Retina (tissue), 1 donor: ENCODE measurements around the gene HYOU1.
A peak's percentile ranks its signal among the peaks of the same experiment; 100 is the strongest.
"Not testable (repeated sequence)": the region's sequence is repeated elsewhere in the genome, so short reads cannot be mapped to it uniquely, and the experiment has no call there.

Source experiments
- DNase-seq: peaks from one replicate; pipeline ENCODE4 v3.0.0-alpha.2; 2016

HYOU1 gene

DNA sequence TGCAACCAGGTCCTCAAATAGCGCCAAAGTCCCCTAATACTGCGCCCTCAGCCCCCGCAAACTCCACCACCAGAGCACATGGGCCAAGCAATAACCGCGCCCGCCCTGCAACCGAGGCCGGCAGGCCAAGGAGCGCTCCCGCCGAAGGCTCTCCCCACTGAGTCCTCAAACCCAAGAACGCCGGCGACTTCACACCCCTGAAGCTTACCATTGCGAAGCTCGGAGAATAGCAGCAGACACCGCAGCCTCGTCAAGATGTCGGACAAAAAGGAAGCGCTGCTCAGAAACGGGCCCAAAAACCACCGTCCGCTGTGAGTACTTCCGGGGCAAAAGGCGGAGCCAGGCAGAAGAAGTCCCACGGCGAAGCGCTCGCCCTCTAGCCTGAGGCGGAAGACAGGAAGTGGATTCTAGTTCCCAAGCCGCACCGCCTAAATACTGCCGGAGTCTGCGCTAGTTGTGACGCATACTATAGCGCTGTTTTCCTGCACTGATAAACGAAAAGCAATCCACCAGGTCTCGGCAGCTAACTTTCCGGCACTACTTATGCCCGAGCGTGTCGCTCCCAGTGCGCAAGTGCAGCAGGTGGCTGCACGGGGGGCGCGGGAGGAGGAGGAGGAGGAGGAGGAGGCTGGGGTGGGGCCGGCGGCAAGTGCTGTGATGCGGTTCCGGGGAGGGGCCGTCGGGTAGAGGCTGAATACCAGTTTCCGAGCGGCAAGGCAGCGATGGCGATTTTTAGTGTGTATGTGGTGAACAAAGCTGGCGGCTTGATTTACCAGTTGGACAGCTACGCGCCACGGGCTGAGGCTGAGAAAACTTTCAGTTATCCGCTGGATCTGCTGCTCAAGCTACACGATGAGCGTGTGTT lies 38.7 kb downstream of the HYOU1 start, which contains the start of the genes RPS25 and TRAPPC4:
Gene RPS25 (minus strand): TSS at position 270 of the 865 bp plus-strand sequence. CDS start 59 bp downstream, at position 211.
Gene TRAPPC4 (plus strand): TSS at position 693 of the 865 bp plus-strand sequence. CDS start 30 bp downstream, at position 723.
- DNase-seq, result peak; percentile 98

DNA sequence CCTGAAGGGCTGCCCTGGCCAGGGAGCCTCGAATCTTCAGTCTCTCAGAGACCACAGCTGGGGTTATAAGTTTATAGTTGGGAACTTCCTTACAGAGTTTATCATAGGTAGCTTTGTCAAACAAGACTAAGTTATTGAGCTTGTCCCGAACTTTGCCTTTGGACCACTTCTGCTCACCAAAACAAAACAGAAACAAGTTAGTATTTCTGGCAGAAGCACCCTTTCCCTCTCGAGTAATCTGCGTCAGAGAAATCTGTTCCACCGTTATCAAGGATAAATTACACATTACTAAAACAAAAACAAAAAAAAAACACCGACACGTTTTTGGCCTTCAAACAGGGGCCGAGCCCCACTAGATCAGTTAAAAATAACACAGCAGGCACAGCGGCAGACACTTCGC lies 39.6 kb downstream of the HYOU1 start:
- not testable (repeated sequence) for DNase-seq

DNA sequence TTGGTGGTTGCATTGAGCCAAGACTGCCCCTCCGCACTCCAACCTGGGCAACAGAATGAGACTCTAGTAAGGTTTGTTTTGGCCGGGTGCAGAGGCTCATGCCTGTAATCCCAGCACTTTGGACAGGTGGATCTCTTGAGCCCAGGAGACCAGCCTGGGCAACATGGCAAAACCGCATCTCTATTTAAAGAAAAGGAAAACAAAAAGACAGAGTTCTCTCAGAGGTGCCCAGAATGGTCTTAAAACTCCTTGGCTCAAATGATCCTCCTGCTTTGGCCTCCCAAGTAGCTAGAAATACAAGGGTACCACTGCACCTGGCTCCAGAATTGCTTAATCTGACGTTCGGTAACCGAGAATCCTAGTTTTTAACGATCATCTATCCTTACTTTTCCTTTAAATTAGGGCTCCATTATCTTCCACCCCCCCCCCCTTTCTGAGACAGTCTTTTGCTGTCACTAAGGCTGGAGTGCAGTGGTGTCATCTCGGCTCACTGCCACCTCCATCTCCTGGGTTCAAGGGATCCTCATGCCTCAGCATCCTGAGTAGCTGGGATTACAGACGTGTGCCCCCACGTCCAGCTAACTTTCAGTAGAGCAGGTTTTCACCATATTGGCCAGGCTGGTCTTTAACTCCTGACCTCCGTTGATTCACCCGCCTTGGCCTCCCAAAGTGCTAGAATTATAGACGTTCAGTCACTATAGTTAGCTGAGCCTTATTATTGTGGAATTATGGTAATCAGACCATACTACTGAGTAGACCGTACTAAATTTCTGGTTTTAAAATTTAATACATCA lies 40.6 kb downstream of the HYOU1 start:
- no peak for DNase-seq

DNA sequence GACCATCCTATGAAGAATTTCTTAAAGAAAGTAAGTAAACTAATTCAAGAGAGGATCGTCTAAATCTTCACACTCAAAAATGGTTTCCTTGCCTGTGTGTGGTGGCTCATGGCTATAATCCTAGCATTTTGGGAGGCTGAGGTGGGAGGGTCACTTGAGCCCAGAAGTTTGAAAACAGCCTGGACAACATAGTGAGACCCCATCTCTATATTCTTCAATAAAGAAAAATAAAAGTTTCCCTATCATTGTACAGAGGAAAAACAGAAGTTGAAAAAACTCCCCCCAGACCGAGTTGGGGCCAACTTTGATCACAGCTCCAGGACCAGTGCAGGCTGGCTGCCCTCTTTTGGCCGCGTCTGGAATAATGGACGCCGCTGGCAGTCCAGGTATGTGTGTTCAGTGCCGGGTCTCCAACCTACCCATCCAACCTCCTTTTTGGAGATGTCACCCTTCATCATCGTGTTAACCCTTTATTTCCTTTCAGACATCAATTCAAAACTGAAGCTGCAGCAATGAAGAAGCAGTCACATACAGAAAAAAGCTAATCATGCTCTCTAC lies 41.9 kb downstream of the HYOU1 start:
- no peak for DNase-seq

DNA sequence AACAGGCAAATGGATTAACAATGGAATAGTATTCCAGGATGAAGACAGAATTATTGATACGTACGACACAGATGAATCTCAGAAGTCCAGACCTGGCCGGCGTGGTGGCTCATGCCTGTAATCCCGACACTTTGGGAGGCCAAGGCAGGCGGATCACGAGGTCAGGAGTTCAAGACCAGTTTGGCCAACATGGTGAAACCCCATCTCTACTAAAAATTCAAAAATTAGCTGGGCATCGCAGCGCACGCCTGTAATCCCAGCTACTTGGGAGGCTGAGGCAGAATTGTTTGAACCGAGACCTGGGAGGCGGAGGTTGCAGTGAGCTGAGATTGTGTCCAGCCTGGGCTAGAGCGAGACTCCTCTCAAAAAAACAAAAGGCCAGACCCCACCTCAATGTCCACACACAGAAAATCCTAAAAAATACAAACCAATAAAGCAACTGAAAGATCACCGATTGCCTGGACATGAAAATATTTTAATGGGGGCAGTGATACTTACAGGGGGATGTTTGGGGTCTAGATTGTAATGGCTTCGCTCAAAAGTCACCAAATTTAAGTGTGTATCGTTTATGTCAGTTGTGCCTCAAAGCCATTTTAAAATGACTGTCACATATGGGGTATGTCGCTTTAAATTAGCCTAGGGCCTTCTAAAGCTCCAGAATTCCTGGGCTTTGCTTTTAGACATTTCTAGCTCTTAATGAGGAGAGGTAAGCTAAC lies 42.6 kb downstream of the HYOU1 start:
- DNase-seq, result no peak

DNA sequence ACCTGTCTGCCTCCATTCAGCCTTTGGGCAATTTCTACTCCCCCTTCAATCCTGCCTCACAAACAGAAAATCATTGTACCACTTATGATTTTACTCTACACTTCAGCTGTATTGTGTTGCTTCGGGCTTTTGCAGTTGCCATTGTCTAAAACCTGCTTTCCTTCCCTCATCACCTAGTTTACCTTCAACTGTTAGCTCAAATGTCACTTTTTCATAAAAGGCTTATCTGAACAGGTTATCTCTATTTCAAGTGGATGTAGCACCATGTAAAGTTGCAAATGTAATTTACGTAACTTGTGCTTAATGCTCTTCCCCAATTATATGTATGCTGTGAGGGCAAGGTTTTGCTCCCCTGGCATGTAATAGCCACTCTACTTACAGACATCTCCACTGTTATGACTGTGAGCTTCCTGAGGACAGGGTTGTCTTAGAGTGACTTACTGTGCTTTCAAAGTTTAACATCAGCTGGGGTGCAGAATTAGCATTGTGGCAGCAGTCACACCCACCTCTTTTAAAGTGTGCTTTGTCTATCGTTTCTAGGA lies 44.3 kb downstream of the HYOU1 start:
- no peak for DNase-seq

DNA sequence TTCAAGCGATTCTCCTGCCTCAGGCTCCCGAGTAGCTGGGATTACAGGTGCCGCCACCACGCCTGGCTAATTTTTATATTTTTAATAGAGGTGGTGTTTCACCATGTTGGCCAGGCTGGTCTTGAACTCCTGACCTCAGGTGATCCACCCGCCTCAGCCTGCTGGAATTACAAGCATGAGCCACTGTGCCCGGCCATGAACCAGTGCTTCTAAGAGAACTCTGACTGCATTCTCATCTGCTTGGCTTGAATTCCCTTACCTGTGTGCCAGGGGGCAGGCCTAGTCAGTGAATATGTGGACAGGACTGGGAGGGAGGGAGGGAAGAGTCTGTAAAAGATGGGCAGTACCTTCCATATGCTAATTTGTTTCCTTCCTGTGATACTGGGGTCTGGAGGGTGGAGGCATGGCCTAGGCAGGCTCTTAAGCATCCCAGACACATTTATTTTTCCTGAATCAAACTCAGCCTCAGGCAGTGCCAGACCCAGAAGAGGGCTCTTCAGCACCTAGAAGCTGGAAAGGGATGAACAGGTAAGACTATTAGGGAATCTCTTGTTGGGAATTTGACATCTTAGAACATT lies 45.4 kb downstream of the HYOU1 start:
- DNase-seq, result no peak

DNA sequence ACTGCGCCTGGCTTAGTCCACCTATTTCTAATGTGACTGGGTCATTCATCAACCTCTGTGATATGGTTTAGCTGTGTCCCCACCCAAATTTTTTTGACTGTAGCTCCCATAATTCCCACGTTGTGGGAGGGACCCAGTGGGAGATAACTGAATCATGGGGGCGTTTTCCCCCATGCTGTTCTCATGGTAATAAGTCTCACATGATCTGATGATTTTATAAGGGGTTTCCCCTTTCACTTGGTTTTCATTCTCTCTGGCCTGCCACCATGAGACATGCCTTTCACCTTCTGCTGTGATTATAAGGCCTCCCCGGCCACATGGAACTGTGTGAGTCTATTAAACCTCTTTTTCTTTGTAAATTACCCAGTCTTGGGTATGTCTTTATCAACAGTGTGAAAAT lies 50.3 kb downstream of the HYOU1 start:
- no peak for DNase-seq

DNA sequence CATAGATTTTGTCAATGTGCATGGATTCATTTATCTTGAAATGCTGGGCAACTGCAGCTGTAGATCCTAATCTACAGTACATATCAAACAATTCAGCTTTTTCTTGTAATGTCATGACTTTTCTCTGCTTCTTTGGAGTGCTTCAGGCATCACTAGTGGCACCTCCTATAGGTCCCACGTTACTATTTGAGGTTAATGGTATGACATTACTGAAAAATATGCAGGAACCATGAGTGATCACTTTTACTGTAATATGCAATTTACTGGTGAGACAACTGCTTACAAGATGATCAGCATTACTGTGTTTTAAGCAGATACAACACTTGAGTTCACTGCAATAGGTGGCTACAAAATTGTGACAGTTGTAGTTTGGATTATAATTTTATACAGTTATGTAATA lies 56.1 kb downstream of the HYOU1 start:
- DNase-seq, result no peak

DNA sequence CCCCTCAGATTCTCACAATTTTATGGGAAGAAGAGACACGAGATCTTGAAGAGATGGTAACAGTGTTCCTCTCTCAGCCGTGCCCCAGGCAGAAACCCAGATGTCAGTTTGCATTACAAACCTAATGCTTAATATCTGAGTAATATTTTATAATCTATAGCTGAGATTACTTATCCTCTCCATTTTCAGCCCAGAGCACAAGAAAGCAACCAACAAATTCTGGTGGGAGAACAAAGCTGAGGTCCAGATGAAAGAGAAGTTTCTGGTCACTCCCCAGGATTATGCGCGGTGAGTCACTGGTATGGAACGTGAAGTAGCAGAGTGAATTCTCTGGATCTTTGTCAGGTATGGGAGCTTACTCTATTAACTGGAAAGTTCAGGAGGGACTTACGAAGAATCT lies 58.2 kb downstream of the HYOU1 start:
- DNase-seq, result no peak

DNA sequence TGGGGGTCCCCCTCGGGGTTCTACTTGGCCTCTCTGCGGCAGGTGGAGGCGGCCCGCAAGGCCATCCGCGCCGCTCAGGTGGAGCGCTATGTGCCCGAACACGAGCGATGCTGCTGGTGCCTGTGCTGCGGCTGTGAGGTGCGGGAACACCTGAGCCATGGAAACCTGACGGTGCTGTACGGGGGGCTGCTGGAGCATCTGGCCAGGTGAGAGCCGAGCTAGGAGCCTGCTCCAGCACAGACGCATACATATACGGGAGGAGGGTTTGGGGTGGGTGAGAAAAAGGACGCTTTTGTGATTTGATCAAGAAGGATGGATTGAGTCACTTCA lies 58.7 kb downstream of the HYOU1 start:
- no peak for DNase-seq

DNA sequence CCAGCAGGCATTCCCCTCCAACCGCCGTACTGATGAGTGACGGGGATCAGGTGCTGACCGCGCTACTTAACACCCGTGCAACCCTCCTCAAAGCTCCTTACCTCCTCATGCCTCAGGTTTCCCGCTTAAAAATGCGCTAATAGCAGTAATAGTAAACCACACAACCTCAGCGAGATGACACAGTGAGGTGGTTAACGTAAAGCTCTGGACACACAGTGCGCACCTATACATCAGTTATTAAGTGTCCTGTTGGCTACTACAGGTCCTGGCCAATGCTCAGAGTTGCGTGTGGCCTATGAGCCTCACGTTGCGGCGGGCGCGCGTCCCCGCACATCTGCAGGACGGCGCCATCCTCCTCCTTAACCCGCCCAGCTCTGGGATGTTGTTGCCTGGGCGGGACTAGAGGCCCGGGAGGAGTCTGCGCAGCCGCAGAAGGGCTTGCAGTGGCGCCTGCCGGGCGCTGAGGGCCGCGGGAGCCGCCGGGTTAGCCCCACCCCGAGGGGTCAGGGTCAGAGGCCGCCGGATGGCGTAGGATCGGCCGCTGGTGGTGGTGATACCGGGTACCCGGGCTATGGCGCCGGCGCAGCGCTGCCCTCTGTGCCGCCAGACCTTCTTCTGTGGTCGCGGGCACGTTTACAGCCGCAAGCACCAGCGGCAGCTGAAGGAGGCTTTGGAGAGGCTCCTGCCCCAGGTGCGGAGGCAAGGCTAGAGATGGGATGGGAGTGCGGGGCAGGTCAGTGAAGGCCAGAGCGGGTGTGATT lies 59.2 kb downstream of the HYOU1 start, which contains the start of gene CENATAC:
Gene CENATAC (plus strand): TSS at position 512 of the 761 bp plus-strand sequence. CDS start 60 bp downstream, at position 572.
- peak; percentile 95 for DNase-seq

DNA sequence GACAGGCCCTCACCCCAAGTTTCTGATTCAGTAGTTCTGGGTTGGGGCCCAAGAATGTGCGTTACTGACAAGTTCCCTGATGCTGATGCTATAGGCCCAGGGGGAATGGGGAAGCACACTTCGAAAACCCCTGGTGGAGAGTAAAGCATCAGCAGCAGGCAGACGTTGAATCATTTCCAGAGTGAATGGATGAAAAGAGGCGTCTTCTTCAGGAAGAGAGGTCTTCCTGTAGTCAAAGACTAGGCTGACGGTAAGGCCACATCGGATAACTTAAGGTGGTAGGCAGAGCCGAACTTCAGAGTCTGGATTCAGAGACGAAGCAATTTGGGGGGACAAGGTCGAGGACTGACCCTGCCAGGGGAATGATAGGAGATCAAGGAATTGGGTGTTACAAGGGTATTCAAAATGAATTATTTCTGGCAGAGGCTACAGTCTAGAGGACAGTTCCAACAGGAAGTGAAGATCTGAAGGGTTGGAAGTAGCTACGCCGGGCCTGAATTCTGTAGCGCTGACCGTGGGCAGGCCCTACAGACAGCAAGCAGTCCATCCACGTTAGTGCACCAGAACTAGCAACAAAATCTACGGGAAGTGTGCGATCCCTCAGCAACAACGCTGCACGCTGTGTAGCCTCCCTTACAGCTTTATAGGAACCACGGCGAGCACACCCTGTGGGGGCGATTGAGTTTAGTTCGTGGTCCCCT lies 59.9 kb downstream of the HYOU1 start:
- DNase-seq, result peak; percentile 17
